Smooth muscle cell (in vitro differentiated cells): ENCODE data around the gene RAC3. TPM values are rescaled to one million over a fixed set of nuclear protein-coding genes. Genes with fewer than 3 reads are reported as not detected.
A peak's percentile ranks its signal among the peaks of the same experiment; 100 is the strongest.

ENCODE experiments used
- DNase-seq: peaks from one replicate; lab custom pipeline; 2025; ENCODE audit not compliant: unreplicated experiment; lab: John Stamatoyannopoulos, UW
- H2AFZ ChIP-seq: fragments of 200-600 bp; sonication (generic); 2 replicates; pipeline ENCODE4 v1.6.0; 2016; ENCODE audit warnings: antibody characterized with exemption, low read depth, mild to moderate bottlenecking
- H3F3A ChIP-seq: fragments of 200-600 bp; sonication (generic); 2 replicates; pipeline ENCODE4 v1.6.0; 2017; ENCODE audit warnings: antibody characterized with exemption, low read depth
- H3K27ac ChIP-seq: fragments of 200-600 bp; sonication (generic); 2 replicates; pipeline ENCODE4 v1.5.1; 2016; ENCODE audit warnings: low read depth, mild to moderate bottlenecking
- H3K27me3 ChIP-seq: fragments of 200-600 bp; sonication (generic); 2 replicates; pipeline ENCODE4 v1.6.1; 2016; ENCODE audit warnings: low read depth, mild to moderate bottlenecking
- H3K36me3 ChIP-seq: fragments of 200-600 bp; sonication (generic); 2 replicates; pipeline ENCODE4 v1.5.1; 2016; ENCODE audit warnings: low read depth
- H3K4me1 ChIP-seq: fragments of 200-600 bp; sonication (generic); 2 replicates; pipeline ENCODE4 v1.5.1; 2016; ENCODE audit warnings: low read depth
- H3K4me2 ChIP-seq: fragments of 200-600 bp; sonication (generic); 2 replicates; pipeline ENCODE4 v1.6.0; 2016; ENCODE audit warnings: mild to moderate bottlenecking
- H3K4me3 ChIP-seq: fragments of 200-600 bp; sonication (generic); 2 replicates; pipeline ENCODE4 v1.5.1; 2016; ENCODE audit warnings: mild to moderate bottlenecking
- H3K79me2 ChIP-seq: fragments of 200-600 bp; sonication (generic); 2 replicates; pipeline ENCODE4 v1.6.0; 2016; ENCODE audit warnings: low read depth, mild to moderate bottlenecking
- H3K9ac ChIP-seq: fragments of 200-600 bp; sonication (generic); 2 replicates; pipeline ENCODE4 v1.6.0; 2016; ENCODE audit warnings: low read depth
- H3K9me3 ChIP-seq: fragments of 200-600 bp; sonication (generic); replicated peaks from 2 replicates; pipeline ENCODE4 v1.5.1; 2016; ENCODE audit warnings: low read depth
- H4K20me1 ChIP-seq: fragments of 200-600 bp; sonication (generic); 2 replicates; pipeline ENCODE4 v1.6.0; 2016; ENCODE audit warnings: low read depth
- CTCF ChIP-seq: fragments of 200-600 bp; sonication (generic); IDR thresholded peaks from 2 replicates; pipeline ENCODE4 v1.5.1; 2017; ENCODE audit warnings: borderline replicate concordance, mild to moderate bottlenecking, antibody characterized with exemption; ENCODE audit not compliant: insufficient read depth, poor library complexity, severe bottlenecking
- WGBS: methylation state at CpG from one replicate; pipeline ENCODE4 v1.1.7; 2016; ENCODE audit warnings: low lambda C conversion rate; 5-methylcytosine and 5-hydroxymethylcytosine counted together
- polyA plus RNA-seq: library from polyadenylated mRNA; unstranded; fragments of >200 nt; fragmentation: Nextera tagmentation; extraction: Ambion mirVana; gene quantifications from 2 replicates; pipeline ENCODE4 v1.2.1, GENCODE V29; 2016
- total RNA-seq: library from RNA; depleted of rRNA; stranded (reverse); fragments of >200 nt; gene quantifications from 2 replicates; pipeline ENCODE4 v1.2.3, GENCODE V29; 2014

Gene RAC3
- 29.2 and 33.0 TPM in 2 replicates for total RNA-seq
- polyA plus RNA-seq, result 12.1 and 15.3 TPM in 2 replicates

GRCh38 chr17:82031303-82031884 lies at the start of gene RAC3:
Gene RAC3, plus strand, starts transcription at chr17:82031678. Its CDS starts 84 bp downstream, at chr17:82031762.
- H4K20me1 ChIP-seq, result no peaks in the 10 kb centered on the region
- H3F3A ChIP-seq, result peaks cover 6% of the 10 kb centered on the region
- H3K4me2 ChIP-seq, result peak within 1 kb of the TSS; percentile 98
- H3K4me3 ChIP-seq, result peak within 1 kb of the TSS; percentile 79
- H3K27me3 ChIP-seq, result no peaks in the 10 kb centered on the region
- peak within 1 kb of the TSS; percentile 23 for H2AFZ ChIP-seq
- no peaks in the 10 kb centered on the region for H3K79me2 ChIP-seq
- no peak within 1 kb of the TSS for H3K27ac ChIP-seq
- H3K36me3 ChIP-seq, result no peaks in the 10 kb centered on the region
- no peak within 1 kb of the TSS for H3K9ac ChIP-seq
- DNase-seq, result no peak
- 3% methylated on average over 34 of the region's 96 CpGs for WGBS
- TF ChIP-seq CTCF, result no peak
- no peaks in the 10 kb centered on the region for H3K9me3 ChIP-seq
- no peaks in the 10 kb centered on the region for H3K4me1 ChIP-seq

- DNase-seq, result no peak
- 96% methylated on average over 33 of the region's 35 CpGs for WGBS
- no peak for TF ChIP-seq CTCF
Observed at GRCh38 chr17:81983011-81983638, 48.4 kb upstream of the RAC3 start.

GRCh38 chr17:81983639-81984373 lies 47.7 kb upstream of the RAC3 start:
- Histone ChIP-seq H3F3A (no peaks in the 10 kb centered on the region), H2AFZ (no peak overlapping the region), H3K4me2 (no peak overlapping the region), H3K36me3 (no peaks in the 10 kb centered on the region), H3K79me2 (no peaks in the 10 kb centered on the region), H3K9ac (no peak overlapping the region), H3K27ac (no peak overlapping the region), H3K27me3 (no peaks in the 10 kb centered on the region), H3K9me3 (no peaks in the 10 kb centered on the region), H3K4me3 (no peak overlapping the region), H4K20me1 (peaks cover 18% of the 10 kb centered on the region), H3K4me1 (no peaks in the 10 kb centered on the region)
- TF ChIP-seq CTCF, result no peak
- WGBS, result 96% methylated on average over 23 of the region's 26 CpGs
- no peak for DNase-seq

More at GRCh38 chr17:81983011-81983638, 48.4 kb upstream of the RAC3 start:
- Histone ChIP-seq H3K4me3 (no peak overlapping the region), H3K9ac (no peak overlapping the region), H3K27me3 (no peaks in the 10 kb centered on the region), H3F3A (no peaks in the 10 kb centered on the region), H3K79me2 (peaks cover 4% of the 10 kb centered on the region), H3K36me3 (no peaks in the 10 kb centered on the region), H3K9me3 (no peaks in the 10 kb centered on the region), H4K20me1 (peaks cover 18% of the 10 kb centered on the region), H3K4me1 (peaks cover 3% of the 10 kb centered on the region), H3K4me2 (no peak overlapping the region), H3K27ac (no peak overlapping the region), H2AFZ (no peak overlapping the region)
